Hepatocyte (in vitro differentiated cells): ENCODE measurements around the gene OR1F1. TPM values are rescaled to one million over a fixed set of nuclear protein-coding genes. Genes with fewer than 3 reads are reported as not detected.

ENCODE experiments used
- DNase-seq: peaks from one replicate; pipeline ENCODE4 v3.0.0-alpha.2; 2016; ENCODE audit warnings: low spot score
- H2AFZ ChIP-seq: fragments of 200-600 bp; sonication (generic); 2 replicates; pipeline ENCODE4 v1.6.0; 2016; ENCODE audit warnings: antibody characterized with exemption, mild to moderate bottlenecking
- H3K27ac ChIP-seq: fragments of 200-600 bp; sonication (generic); 2 replicates; pipeline ENCODE4 v1.5.1; 2016; ENCODE audit warnings: mild to moderate bottlenecking
- H3K27me3 ChIP-seq: fragments of 200-600 bp; sonication (generic); 2 replicates; pipeline ENCODE4 v1.6.1; 2016
- H3K36me3 ChIP-seq: fragments of 200-600 bp; sonication (generic); replicated peaks from 2 replicates; pipeline ENCODE4 v1.5.1; 2016; ENCODE audit warnings: low read depth; ENCODE audit not compliant: insufficient read depth
- H3K4me1 ChIP-seq: fragments of 200-600 bp; sonication (generic); 2 replicates; pipeline ENCODE4 v1.5.1; 2016; ENCODE audit warnings: mild to moderate bottlenecking, moderate library complexity; ENCODE audit not compliant: insufficient read depth
- H3K4me2 ChIP-seq: fragments of 200-600 bp; sonication (generic); 2 replicates; pipeline ENCODE4 v1.6.0; 2016
- H3K4me3 ChIP-seq: fragments of 200-600 bp; sonication (generic); 2 replicates; pipeline ENCODE4 v1.5.1; 2016; ENCODE audit warnings: mild to moderate bottlenecking
- H3K79me2 ChIP-seq: fragments of 200-600 bp; sonication (generic); 2 replicates; pipeline ENCODE4 v1.6.0; 2017; ENCODE audit warnings: mild to moderate bottlenecking
- H3K9me2 ChIP-seq: fragments of 200-600 bp; sonication (generic); replicated peaks from 2 replicates; pipeline ENCODE4 v1.6.0; 2017; ENCODE audit warnings: mild to moderate bottlenecking; ENCODE audit not compliant: insufficient read depth
- H3K9me3 ChIP-seq: fragments of 200-600 bp; sonication (generic); 2 replicates; pipeline ENCODE4 v1.5.1; 2016; ENCODE audit warnings: low read depth, mild to moderate bottlenecking
- H4K20me1 ChIP-seq: fragments of 200-600 bp; sonication (generic); 2 replicates; pipeline ENCODE4 v1.6.0; 2016; ENCODE audit warnings: mild to moderate bottlenecking; ENCODE audit not compliant: insufficient read depth, poor library complexity, severe bottlenecking
- EZH2 ChIP-seq: fragments of 200-600 bp; sonication (generic); IDR thresholded peaks from 2 replicates; pipeline ENCODE4 v1.6.1; 2016; ENCODE audit warnings: antibody characterized with exemption, mild to moderate bottlenecking, borderline replicate concordance
- EZH2phosphoT487 ChIP-seq: fragments of 200-600 bp; sonication (generic); IDR thresholded peaks from one replicate; pipeline ENCODE4 v1.6.1; 2018; ENCODE audit warnings: antibody characterized with exemption, mild to moderate bottlenecking, low read depth, moderate library complexity; ENCODE audit not compliant: unreplicated experiment, severe bottlenecking
- WGBS: methylation state at CpG from one replicate; pipeline ENCODE4 v1.1.6; 2016; ENCODE audit warnings: low lambda C conversion rate; ENCODE audit errors: missing lambda C conversion rate; 5-methylcytosine and 5-hydroxymethylcytosine counted together
- polyA plus RNA-seq: library from polyadenylated mRNA; unstranded; fragments of >200 nt; fragmentation: Nextera tagmentation; extraction: Ambion mirVana; gene quantifications from 2 replicates; pipeline ENCODE4 v1.2.1, GENCODE V29; 2016
- total RNA-seq: library from RNA; depleted of rRNA; stranded (reverse); fragments of >200 nt; gene quantifications from 2 replicates; pipeline ENCODE4 v1.2.3, GENCODE V29; 2014
- TF ChIP-seq, protein P1 (sequence below): fragments of 200-600 bp; sonication (generic); IDR thresholded peaks from 2 replicates; pipeline ENCODE4 v1.5.1; 2016; ENCODE audit warnings: antibody characterized with exemption, mild to moderate bottlenecking; ENCODE audit not compliant: poor library complexity

Gene OR1F1
- total and polyA plus RNA-seq, 2 experiments from 2014 or later: not detected

DNA sequence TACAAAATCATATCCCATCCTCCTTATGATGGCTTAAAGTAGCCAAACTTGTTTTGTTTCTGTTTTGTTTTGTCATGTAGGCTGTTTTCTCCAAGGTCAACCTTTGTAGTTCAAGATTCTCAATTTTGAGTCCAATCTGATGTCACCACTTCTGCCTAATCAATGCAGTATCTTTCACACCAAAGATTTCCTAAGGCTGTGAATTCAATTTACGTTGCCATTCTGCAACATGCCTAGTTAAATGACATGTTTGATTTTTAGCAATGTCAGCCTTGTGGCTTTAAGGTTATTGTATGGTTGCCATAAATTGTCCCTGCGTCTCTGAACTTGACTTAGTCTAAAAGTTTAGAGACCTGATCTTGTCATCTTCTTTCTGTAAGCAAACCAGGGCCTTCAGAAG lies 32.8 kb upstream of the OR1F1 start:
- no peak for TF ChIP-seq EZH2
- TF ChIP-seq, protein P1, sequence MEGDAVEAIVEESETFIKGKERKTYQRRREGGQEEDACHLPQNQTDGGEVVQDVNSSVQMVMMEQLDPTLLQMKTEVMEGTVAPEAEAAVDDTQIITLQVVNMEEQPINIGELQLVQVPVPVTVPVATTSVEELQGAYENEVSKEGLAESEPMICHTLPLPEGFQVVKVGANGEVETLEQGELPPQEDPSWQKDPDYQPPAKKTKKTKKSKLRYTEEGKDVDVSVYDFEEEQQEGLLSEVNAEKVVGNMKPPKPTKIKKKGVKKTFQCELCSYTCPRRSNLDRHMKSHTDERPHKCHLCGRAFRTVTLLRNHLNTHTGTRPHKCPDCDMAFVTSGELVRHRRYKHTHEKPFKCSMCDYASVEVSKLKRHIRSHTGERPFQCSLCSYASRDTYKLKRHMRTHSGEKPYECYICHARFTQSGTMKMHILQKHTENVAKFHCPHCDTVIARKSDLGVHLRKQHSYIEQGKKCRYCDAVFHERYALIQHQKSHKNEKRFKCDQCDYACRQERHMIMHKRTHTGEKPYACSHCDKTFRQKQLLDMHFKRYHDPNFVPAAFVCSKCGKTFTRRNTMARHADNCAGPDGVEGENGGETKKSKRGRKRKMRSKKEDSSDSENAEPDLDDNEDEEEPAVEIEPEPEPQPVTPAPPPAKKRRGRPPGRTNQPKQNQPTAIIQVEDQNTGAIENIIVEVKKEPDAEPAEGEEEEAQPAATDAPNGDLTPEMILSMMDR: no peak
- no peak for TF ChIP-seq EZH2phosphoT487
- no peaks in the 10 kb centered on the region for H3K9me2 ChIP-seq
- H3K9me3 ChIP-seq: no peaks in the 10 kb centered on the region
- H3K4me2 ChIP-seq: no peak overlapping the region
- H3K4me3 ChIP-seq: no peak overlapping the region
- no peak overlapping the region for H2AFZ ChIP-seq
- DNase-seq: no peak
- H4K20me1 ChIP-seq: no peaks in the 10 kb centered on the region
- no peaks in the 10 kb centered on the region for H3K4me1 ChIP-seq
- no peaks in the 10 kb centered on the region for H3K79me2 ChIP-seq
- no peaks in the 10 kb centered on the region for H3K27me3 ChIP-seq
- H3K27ac ChIP-seq: no peak overlapping the region
- no peaks in the 10 kb centered on the region for H3K36me3 ChIP-seq
- WGBS: 75% methylated on average over 2 of the region's 2 CpGs

DNA sequence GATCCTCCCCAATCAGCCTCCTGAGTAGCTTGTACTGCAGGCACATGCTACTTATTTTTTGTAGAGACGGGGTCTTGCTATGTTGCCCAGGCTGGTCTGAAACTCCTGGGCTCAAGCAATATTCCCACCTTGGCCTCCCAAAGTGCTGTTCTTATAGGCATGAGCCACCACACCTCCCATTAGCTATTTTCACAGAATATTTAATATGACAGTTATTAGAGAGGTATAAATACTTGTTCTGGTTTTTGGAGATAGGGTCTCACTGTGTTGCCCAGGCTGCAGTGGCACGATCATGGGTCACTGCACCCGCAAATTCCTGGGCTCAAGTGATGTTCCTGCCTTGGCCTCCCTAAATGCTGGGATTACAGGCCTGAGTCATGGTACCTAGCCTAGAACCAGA lies 32.0 kb upstream of the OR1F1 start:
- TF ChIP-seq EZH2phosphoT487 (no peak), EZH2 (no peak)
- TF ChIP-seq, protein P1: no peak
- Histone ChIP-seq H3K4me2 (no peak overlapping the region), H3K79me2 (no peaks in the 10 kb centered on the region), H3K4me3 (no peak overlapping the region), H3K27ac (no peak overlapping the region), H3K27me3 (no peaks in the 10 kb centered on the region), H3K36me3 (no peaks in the 10 kb centered on the region), H2AFZ (no peak overlapping the region), H4K20me1 (no peaks in the 10 kb centered on the region), H3K9me2 (no peaks in the 10 kb centered on the region), H3K9me3 (no peaks in the 10 kb centered on the region), H3K4me1 (no peaks in the 10 kb centered on the region)
- no peak for DNase-seq
- WGBS: 81% methylated on average over 3 of the region's 3 CpGs

DNA sequence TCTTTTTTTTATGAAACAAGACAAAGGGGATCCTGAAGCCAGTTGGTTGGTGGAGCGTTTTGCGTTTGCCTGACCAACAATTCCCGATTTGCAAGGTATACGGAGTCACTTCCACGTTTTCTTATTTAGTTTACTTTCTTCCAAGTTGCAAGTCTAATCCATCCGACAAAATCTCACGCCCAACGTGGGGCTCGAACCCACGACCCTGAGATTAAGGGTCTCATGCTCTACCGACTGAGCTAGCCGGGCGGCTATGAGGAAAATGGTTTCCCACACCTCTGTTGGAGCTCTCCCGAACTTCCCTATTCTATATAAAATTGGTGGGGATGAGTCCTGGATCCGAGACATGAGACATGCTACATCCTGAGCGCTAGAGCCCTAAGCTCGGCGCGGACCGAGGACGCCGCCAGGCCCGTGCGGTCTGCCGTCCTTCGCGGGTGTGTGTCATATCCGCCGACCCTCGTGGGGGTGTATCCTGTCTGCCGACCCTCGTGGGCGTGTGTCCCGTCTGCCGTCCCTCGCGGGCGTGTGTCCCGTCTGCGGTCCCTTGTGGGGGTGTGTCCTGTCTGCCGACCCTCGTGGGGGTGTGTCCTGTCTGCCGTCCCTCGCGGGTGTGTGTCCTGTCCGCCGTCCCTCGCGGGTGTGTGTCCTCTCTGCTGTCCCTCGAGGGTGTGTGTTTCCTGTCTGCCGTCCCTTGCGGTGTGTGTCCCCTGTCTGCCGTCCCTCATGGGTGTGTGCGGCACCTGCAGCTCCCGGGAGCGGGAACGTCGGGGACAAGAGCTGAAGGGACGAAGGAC lies 30.6 kb upstream of the OR1F1 start:
- no peak for TF ChIP-seq EZH2
- no peak for TF ChIP-seq EZH2phosphoT487
- TF ChIP-seq, protein P1: no peak
- Histone ChIP-seq H3K27ac (peak overlapping the region; percentile 86), H2AFZ (peak overlapping the region; percentile 57), H3K4me1 (no peaks in the 10 kb centered on the region), H3K79me2 (no peaks in the 10 kb centered on the region), H3K36me3 (no peaks in the 10 kb centered on the region), H3K9me2 (no peaks in the 10 kb centered on the region), H3K4me3 (peak overlapping the region; percentile 82), H3K9me3 (no peaks in the 10 kb centered on the region), H3K4me2 (peak overlapping the region; percentile 94), H3K27me3 (no peaks in the 10 kb centered on the region), H4K20me1 (no peaks in the 10 kb centered on the region)
- DNase-seq: peak; percentile 89
- WGBS: 1% methylated on average over 53 of the region's 59 CpGs
